ENCODE data around the gene NSUN7.

- TF ChIP-seq SALL2 (tag by site-specific recombination; IDR thresholded peaks at IDR 0.05; ENCODE audit: borderline replicate concordance) (no peak), ZNF121 (tag by site-specific recombination; IDR thresholded peaks at IDR 0.05) (no peak), ZNF274 (IDR thresholded peaks at IDR 0.05; ENCODE audit: low read length) (no peak), ZNF274 (tag by site-specific recombination; IDR thresholded peaks at IDR 0.05; ENCODE audit: borderline replicate concordance) (no peak), GLIS2 (tag by site-specific recombination; IDR thresholded peaks at IDR 0.05) (no peak), REST (tag by site-specific recombination; IDR thresholded peaks at IDR 0.05) (no peak), ATF2 (tag by site-specific recombination; IDR thresholded peaks at IDR 0.05; ENCODE audit: low read depth) (no peak), SCRT2 (tag by site-specific recombination; IDR thresholded peaks at IDR 0.05) (no peak), CTCF (tag by site-specific recombination; IDR thresholded peaks at IDR 0.05) (no peak), KLF9 (tag by site-specific recombination; IDR thresholded peaks at IDR 0.05; ENCODE audit: low read depth) (no peak), ZNF280C (tag by site-specific recombination; IDR thresholded peaks at IDR 0.05) (no peak), ZNF221 (tag by site-specific recombination; IDR thresholded peaks at IDR 0.05; ENCODE audit: borderline replicate concordance) (no peak)
Observed at GRCh38 chr4:40737879-40738278, 11.9 kb upstream of the NSUN7 start.
